MM.1S (cell line): ENCODE data around the gene MAD1L1.

Source experiments
- CTCF ChIP-seq: fragments of 300-600 bp; sonication (generic); IDR thresholded peaks from 2 replicates; pipeline ENCODE4 v1.5.1; 2016; ENCODE audit warnings: antibody characterized with exemption, low read length, mixed read lengths
- EZH2 ChIP-seq: fragments of 300-600 bp; sonication (generic); optimal IDR thresholded peaks from 2 replicates; pipeline ENCODE3; 2017; ENCODE audit warnings: low read depth, mild to moderate bottlenecking, antibody characterized with exemption, low read length, mixed read lengths
- EZH2phosphoT487 ChIP-seq: fragments of 300-600 bp; sonication (generic); IDR thresholded peaks from 2 replicates; pipeline ENCODE4 v1.6.1; 2018; ENCODE audit warnings: antibody characterized with exemption, low read length

- no peak for TF ChIP-seq CTCF
- no peak for TF ChIP-seq EZH2
- TF ChIP-seq EZH2phosphoT487: no peak
Observed at GRCh38 chr7:1925973-1926907, 306.5 kb downstream of the MAD1L1 start.
